AG04450 (cell line): ENCODE data around the gene SRD5A3. TPM values are rescaled to one million over a fixed set of nuclear protein-coding genes. Genes with fewer than 3 reads are reported as not detected.

Experiments
- CTCF ChIA-PET: fragments of 300-600, 350-600 bp; formaldehyde crosslinking; extraction: SDS; loops from one replicate; lab custom pipeline; 2022; ENCODE audit warnings: antibody characterized with exemption, inconsistent platforms; lab: Charles Lee
- POLR2A ChIA-PET: fragments of 350-600 bp; formaldehyde crosslinking; extraction: SDS; loops from one replicate; lab custom pipeline; 2021; ENCODE audit warnings: antibody characterized with exemption, inconsistent platforms; lab: Yijun Ruan, JAX
- DNase-seq: peaks from one replicate; pipeline ENCODE4 v3.0.0-alpha.2; 2011; ENCODE audit warnings: low read depth, low spot score
- H3K27ac ChIP-seq: one replicate; pipeline ENCODE4 v1.5.1; 2012; ENCODE audit warnings: low read depth, low read length, control low read depth
- H3K27me3 ChIP-seq: one replicate; pipeline ENCODE4 v1.6.0; 2012; ENCODE audit warnings: low read length; ENCODE audit not compliant: control insufficient read depth, insufficient read depth
- H3K4me3 ChIP-seq: 2 replicates; pipeline ENCODE4 v1.5.1; 2011; ENCODE audit warnings: mild to moderate bottlenecking, low read depth, low read length, control low read depth
- H3K9me3 ChIP-seq: 2 replicates; pipeline ENCODE4 v1.5.1; 2012; ENCODE audit warnings: low read length; ENCODE audit not compliant: control insufficient read depth, insufficient read depth
- CTCF ChIP-seq: IDR thresholded peaks from 2 replicates; pipeline ENCODE4 v1.5.1; 2011; ENCODE audit warnings: low read depth, low read length, control low read depth, inconsistent platforms
- polyA plus RNA-seq: library from polyadenylated mRNA; depleted of rRNA; stranded (reverse); fragments of >200 nt; gene quantifications from 2 replicates; pipeline ENCODE4 v1.2.3, GENCODE V29; 2011

Gene SRD5A3
- polyA plus RNA-seq, 1 experiment = 15.8 TPM

GRCh38 chr4:55363691-55364351, 17.8 kb downstream of the SRD5A3 start:
- no peak for TF ChIP-seq CTCF
- CTCF ChIA-PET = interaction anchor here (2.6 kb wide), 1 partner anchor 18 kb away, joined by 10 read pairs; the partner anchor contains the start of gene SRD5A3
- Histone ChIP-seq H3K27ac (peak overlapping the region; percentile 11), H3K4me3 (no peak overlapping the region), H3K9me3 (no peaks in the 10 kb centered on the region), H3K27me3 (no peaks in the 10 kb centered on the region)
- DNase-seq = no peak
- POLR2A ChIA-PET = no interaction called here

GRCh38 chr4:55364691-55365344, 18.8 kb downstream of the SRD5A3 start:
- H3K4me3 ChIP-seq = no peak overlapping the region
- DNase-seq = no peak
- H3K27ac ChIP-seq = no peak overlapping the region
- no peaks in the 10 kb centered on the region for H3K9me3 ChIP-seq
- ChIA-PET POLR2A (no interaction called here), CTCF (interaction anchor here (2.6 kb wide), 1 partner anchor 19 kb away, joined by 12 read pairs; the partner anchor contains the start of gene SRD5A3)
- TF ChIP-seq CTCF = no peak
- H3K27me3 ChIP-seq = no peaks in the 10 kb centered on the region

- no peaks in the 10 kb centered on the region for H3K9me3 ChIP-seq
- TF ChIP-seq CTCF = no peak
- ChIA-PET CTCF (interaction anchor here (2.6 kb wide), 1 partner anchor 19 kb away, joined by 12 read pairs; the partner anchor contains the start of gene SRD5A3), POLR2A (no interaction called here)
- H3K27ac ChIP-seq = no peak overlapping the region
- H3K4me3 ChIP-seq = no peak overlapping the region
- no peaks in the 10 kb centered on the region for H3K27me3 ChIP-seq
- DNase-seq = no peak
Observed at GRCh38 chr4:55365345-55365728, 19.3 kb downstream of the SRD5A3 start.

GRCh38 chr4:55366621-55367020, 20.6 kb downstream of the SRD5A3 start:
- H3K27ac ChIP-seq = no peak overlapping the region
- CTCF ChIA-PET = interaction anchor here (2.6 kb wide), 1 partner anchor 21 kb away, joined by 12 read pairs; the partner anchor contains the start of gene SRD5A3
- POLR2A ChIA-PET = no interaction called here
- no peaks in the 10 kb centered on the region for H3K27me3 ChIP-seq
- DNase-seq = no peak
- no peaks in the 10 kb centered on the region for H3K9me3 ChIP-seq
- H3K4me3 ChIP-seq = no peak overlapping the region
- TF ChIP-seq CTCF = no peak
